Camera-type eye (tissue), 1 donor: ENCODE data around the gene CS. TPM values are rescaled to one million over a fixed set of nuclear protein-coding genes. Genes with fewer than 3 reads are reported as not detected.

Source experiments
- total RNA-seq: library from RNA; depleted of rRNA; stranded (reverse); fragments of >200 nt; gene quantifications from one replicate; pipeline ENCODE4 v1.2.3, GENCODE V29; 2014

Gene CS
- 109 TPM for total RNA-seq

GRCh38 chr12:56299853-56300643, at the start of gene CS:
TSS of gene CS (minus strand) at chr12:56300330. CDS start at chr12:56300201, 129 bp downstream.

GRCh38 chr12:56338308-56339157, 38.4 kb upstream of the CS start, which contains the start of gene IL23A:
TSS of gene IL23A (plus strand) at chr12:56338884. CDS start at chr12:56339045, 161 bp downstream.

GRCh38 chr12:56333679-56334489, 33.8 kb upstream of the CS start, which contains the start of gene PAN2:
TSS of gene PAN2 (minus strand) at chr12:56334000. CDS start at chr12:56333094, 906 bp downstream.

GRCh38 chr12:56315622-56316473, 15.7 kb upstream of the CS start, which contains the start of gene CNPY2:
TSS of gene CNPY2 (minus strand) at chr12:56315988. CDS start at chr12:56315217, 771 bp downstream.

GRCh38 chr12:56266693-56267442, 33.3 kb downstream of the CS start, which contains the start of gene COQ10A:
TSS of gene COQ10A (plus strand) at chr12:56266942. CDS start at chr12:56267119, 177 bp downstream.

GRCh38 chr12:56258068-56258819, 41.9 kb downstream of the CS start, which contains the start of gene ANKRD52:
TSS of gene ANKRD52 (minus strand) at chr12:56258384. CDS start at chr12:56258269, 115 bp downstream.

GRCh38 chr12:56229916-56230431, 70.2 kb downstream of the CS start, which contains the start of gene SLC39A5:
TSS of gene SLC39A5 (plus strand) at chr12:56230051. CDS start at chr12:56231275, 1,224 bp downstream.

GRCh38 chr12:56224102-56224701, 75.9 kb downstream of the CS start, which contains the start of gene NABP2:
TSS of gene NABP2 (plus strand) at chr12:56224342. CDS start at chr12:56224857, 515 bp downstream.

GRCh38 chr12:56221757-56222530, 78.2 kb downstream of the CS start, which contains the start of gene RNF41:
TSS of gene RNF41 (minus strand) at chr12:56221922. CDS start at chr12:56214047, 7,875 bp downstream.

Other genes with a start within 250 kb of the CS start
- gene ERBB3, start 220.2 kb downstream of the CS start, total RNA-seq, result 28.4 TPM
- 85.4 TPM for gene PA2G4, start 195.8 kb downstream of the CS start, total RNA-seq
- gene RPL41, start 183.7 kb downstream of the CS start, total RNA-seq, result 774 TPM
- gene ZC3H10, start 182.1 kb downstream of the CS start, total RNA-seq, result 9.2 TPM
- 59.4 TPM for gene ESYT1, start 172.1 kb downstream of the CS start, total RNA-seq
- gene MYL6B, start 147.7 kb downstream of the CS start, total RNA-seq, result 153 TPM
- 753 TPM for gene MYL6, start 142.0 kb downstream of the CS start, total RNA-seq
- 116 TPM for gene SMARCC2, start 110.8 kb downstream of the CS start, total RNA-seq
- gene RNF41, start 78.4 kb downstream of the CS start, total RNA-seq, result 79.0 TPM
- 25.8 TPM for gene NABP2, start 76.0 kb downstream of the CS start, total RNA-seq
- gene SLC39A5, start 70.3 kb downstream of the CS start, total RNA-seq, result 2.4 TPM
- gene ANKRD52, start 41.9 kb downstream of the CS start, total RNA-seq, result 22.9 TPM
- gene COQ10A, start 33.4 kb downstream of the CS start, total RNA-seq, result 17.2 TPM
- gene CNPY2, start 15.7 kb upstream of the CS start, total RNA-seq, result 76.5 TPM
- 64.0 TPM for gene PAN2, start 33.7 kb upstream of the CS start, total RNA-seq
- 0.71 TPM for gene IL23A, start 38.6 kb upstream of the CS start, total RNA-seq
- gene STAT2, start 59.8 kb upstream of the CS start, total RNA-seq, result 152 TPM
- not detected for gene APOF, start 62.5 kb upstream of the CS start, total RNA-seq
- gene TIMELESS, start 149.1 kb upstream of the CS start, total RNA-seq, result 24.6 TPM
- gene MIP, start 154.3 kb upstream of the CS start, total RNA-seq, result 303 TPM
- gene SPRYD4, start 168.2 kb upstream of the CS start, total RNA-seq, result 2.8 TPM
- gene GLS2, start 187.8 kb upstream of the CS start, total RNA-seq, result 4.1 TPM
- 17.9 TPM for gene RBMS2, start 221.5 kb upstream of the CS start, total RNA-seq